IPS DF 6.9 (cell line): ENCODE results near the gene LUC7L2.
A peak's percentile ranks its signal among the peaks of the same experiment; 100 is the strongest.
"Not testable (repeated sequence)": the region's sequence is repeated elsewhere in the genome, so short reads cannot be mapped to it uniquely, and the experiment has no call there.

Experiments used
- DNase-seq: peaks from one replicate; pipeline ENCODE4 v3.0.0-alpha.2; 2013; ENCODE audit warnings: low read depth, low spot score
- H3K27ac ChIP-seq: one replicate; pipeline ENCODE4 v1.5.1; 2013; ENCODE audit warnings: low read length, control low read depth
- H3K27me3 ChIP-seq: 2 replicates; pipeline ENCODE4 v1.6.1; 2013; ENCODE audit warnings: mild to moderate bottlenecking, low read length; ENCODE audit not compliant: control insufficient read depth, insufficient read depth
- H3K36me3 ChIP-seq: 2 replicates; pipeline ENCODE4 v1.6.1; 2013; ENCODE audit warnings: low read length; ENCODE audit not compliant: control insufficient read depth, insufficient read depth
- H3K4me1 ChIP-seq: 2 replicates; pipeline ENCODE4 v1.6.1; 2013; ENCODE audit warnings: low read length; ENCODE audit not compliant: control insufficient read depth, insufficient read depth
- H3K4me3 ChIP-seq: 2 replicates; pipeline ENCODE4 v1.5.1; 2013; ENCODE audit warnings: mild to moderate bottlenecking, low read length
- H3K9me3 ChIP-seq: 2 replicates; pipeline ENCODE4 v1.6.1; 2013; ENCODE audit warnings: low read length, inconsistent platforms; ENCODE audit not compliant: control insufficient read depth, insufficient read depth
- WGBS: extraction: QIAGEN DNeasy Blood & Tissue Kit; methylation state at CpG from one replicate; pipeline ENCODE4 v1.1.7; 2013; ENCODE audit warnings: mixed read lengths, missing lambda C conversion rate; ENCODE audit not compliant: insufficient read length, insufficient coverage; 5-methylcytosine and 5-hydroxymethylcytosine counted together

The LUC7L2 gene, protein sequence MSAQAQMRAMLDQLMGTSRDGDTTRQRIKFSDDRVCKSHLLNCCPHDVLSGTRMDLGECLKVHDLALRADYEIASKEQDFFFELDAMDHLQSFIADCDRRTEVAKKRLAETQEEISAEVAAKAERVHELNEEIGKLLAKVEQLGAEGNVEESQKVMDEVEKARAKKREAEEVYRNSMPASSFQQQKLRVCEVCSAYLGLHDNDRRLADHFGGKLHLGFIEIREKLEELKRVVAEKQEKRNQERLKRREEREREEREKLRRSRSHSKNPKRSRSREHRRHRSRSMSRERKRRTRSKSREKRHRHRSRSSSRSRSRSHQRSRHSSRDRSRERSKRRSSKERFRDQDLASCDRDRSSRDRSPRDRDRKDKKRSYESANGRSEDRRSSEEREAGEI

DNA sequence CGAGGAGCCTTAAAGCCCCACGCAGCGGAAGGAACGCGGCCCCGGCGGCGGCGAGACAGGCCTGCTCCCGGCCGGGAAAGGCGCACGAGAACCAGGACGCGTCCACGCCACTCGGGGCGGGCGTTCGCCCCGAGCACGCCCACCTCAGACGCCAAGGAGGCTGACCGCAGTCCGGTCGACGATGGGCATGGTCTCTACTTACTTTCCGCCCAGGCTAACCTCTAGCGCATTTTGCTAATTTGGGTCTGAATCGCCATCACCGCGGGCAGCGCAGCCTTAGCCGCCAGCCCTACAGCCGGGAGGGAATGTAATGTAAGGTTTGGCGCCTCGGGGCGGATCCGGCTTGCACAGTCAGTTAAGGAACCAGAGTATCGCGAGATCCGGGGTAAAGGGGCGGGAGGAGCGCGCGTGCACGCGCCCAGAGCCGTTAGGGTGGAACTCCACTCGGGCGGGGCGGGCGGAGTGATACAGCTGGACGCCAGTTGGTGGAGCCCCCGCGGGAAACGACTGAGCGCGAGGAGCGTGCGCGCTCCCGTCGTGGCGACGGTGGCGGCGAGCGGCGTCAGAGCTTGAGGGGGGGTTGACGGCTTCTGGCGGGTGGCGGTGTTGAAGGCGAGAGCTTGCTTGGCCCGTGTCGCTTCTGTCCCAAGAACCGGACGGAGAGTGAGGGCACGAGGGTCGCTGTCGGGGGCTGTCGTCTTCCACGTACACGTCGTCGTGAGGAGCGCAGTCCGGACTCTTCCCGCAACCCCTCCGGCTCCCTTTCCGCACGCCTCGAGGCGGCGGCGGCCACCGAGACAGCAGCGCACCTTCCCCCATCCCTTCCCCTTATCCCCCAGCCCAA lies at the start of gene LUC7L2:
Gene LUC7L2 (plus strand): TSS at position 529 of the 844 bp plus-strand sequence. CDS start 368 bp downstream, outside the sequence.
- no peaks in the 10 kb centered on the region for H3K9me3 ChIP-seq
- no peaks in the 10 kb centered on the region for H3K27me3 ChIP-seq
- peak; percentile 92 for DNase-seq
- 0 out of 2 replicates have a peak, but pooled peaks cover 3% of the 10 kb centered on the region for H3K4me1 ChIP-seq
- peak within 1 kb of the TSS; percentile 80 for H3K4me3 ChIP-seq
- no CpG with 5 or more reads among the region's 98 CpGs for WGBS
- H3K27ac ChIP-seq: no peak within 1 kb of the TSS
- H3K36me3 ChIP-seq: no peaks in the 10 kb centered on the region

DNA sequence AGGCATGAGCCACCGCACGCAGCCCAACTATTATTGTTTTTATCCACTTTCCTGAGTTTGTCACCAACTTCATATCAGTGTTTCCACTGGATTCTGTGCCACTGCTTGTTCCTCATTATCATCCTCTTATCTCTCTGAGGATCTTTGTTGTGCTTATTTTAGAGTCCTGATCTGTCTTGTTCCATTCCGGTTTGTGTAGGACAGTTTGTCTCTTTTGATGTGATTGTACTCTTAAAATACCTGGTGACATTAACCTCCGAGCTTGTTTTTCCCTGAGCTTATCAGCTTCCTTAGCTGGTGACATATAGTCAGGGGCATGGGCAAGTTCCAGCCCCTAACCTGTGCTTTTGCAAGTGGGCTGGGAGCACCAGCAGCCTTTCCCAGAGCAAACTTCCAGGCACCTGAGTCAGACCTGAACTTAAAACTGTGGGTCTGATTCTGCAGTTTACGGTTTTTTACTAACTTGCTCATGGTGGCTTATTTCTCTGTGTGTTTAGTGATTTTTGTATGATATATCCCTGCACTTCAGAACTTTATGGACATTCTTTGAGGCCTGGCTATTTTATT lies 41.7 kb upstream of the LUC7L2 start:
- no peaks in the 10 kb centered on the region for H3K9me3 ChIP-seq
- no peak overlapping the region for H3K4me3 ChIP-seq
- 0 out of 2 replicates have a peak, but pooled peaks cover 1% of the 10 kb centered on the region for H3K4me1 ChIP-seq
- WGBS: no CpG with 5 or more reads among the region's 5 CpGs
- H3K27me3 ChIP-seq: no peaks in the 10 kb centered on the region
- no peak overlapping the region for H3K27ac ChIP-seq
- no peak for DNase-seq
- no peaks in the 10 kb centered on the region for H3K36me3 ChIP-seq

DNA sequence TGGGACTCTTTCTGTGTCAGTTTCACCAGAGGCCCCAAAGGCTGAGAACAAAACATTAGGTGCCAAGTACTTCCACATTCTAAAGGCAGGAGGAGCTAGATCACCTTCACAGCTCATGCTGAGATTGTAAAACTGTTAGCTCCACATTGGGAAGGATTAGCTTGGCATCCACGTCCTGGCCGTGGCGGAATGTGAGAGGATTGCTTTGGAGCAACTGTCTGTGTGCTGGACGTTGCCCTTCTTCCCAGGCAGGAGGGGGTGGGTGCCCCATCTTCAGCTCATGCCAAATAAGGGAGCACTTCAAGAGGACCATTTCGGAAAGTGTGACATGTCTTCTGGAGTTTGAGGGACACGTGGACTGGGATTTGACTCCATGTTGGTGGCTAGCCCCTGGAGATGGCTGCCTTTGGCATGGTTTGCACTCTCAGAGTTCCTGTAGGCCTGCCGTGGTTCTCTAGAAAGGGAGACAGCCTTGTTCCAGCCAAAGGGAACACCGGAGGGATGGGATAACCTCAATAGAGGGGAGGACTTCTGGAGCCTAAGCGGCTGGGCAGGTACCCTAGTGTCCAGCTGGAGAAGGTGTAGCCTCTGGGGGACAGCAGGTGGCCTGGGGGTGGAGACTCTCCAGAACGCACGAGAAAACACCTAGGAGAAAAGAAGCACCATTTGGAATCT lies 38.5 kb upstream of the LUC7L2 start:
- Histone ChIP-seq H3K27me3 (no peaks in the 10 kb centered on the region), H3K9me3 (no peaks in the 10 kb centered on the region), H3K4me3 (no peak overlapping the region), H3K36me3 (no peaks in the 10 kb centered on the region), H3K27ac (no peak overlapping the region), H3K4me1 (0 out of 2 replicates have a peak, but pooled peaks cover 1% of the 10 kb centered on the region)
- no peak for DNase-seq
- no CpG with 5 or more reads among the region's 11 CpGs for WGBS

DNA sequence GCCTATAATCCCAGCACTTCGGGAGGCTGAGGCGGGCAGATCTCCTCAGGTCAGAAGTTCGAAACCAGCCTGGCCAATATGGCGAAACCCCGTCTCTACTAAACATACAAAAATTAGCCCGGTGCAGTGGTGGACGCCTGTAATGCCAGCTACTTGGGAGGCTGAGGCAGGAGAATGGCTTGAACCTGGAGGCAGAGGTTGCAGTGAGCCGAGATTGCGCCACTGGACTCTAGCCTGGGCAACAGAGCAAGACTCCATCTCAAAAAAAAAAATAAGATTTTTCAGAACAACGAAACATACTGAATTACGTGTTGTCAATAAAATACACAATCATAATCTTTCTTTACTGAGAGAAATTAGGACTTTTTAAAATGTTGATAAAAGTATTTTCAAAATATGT lies 35.0 kb upstream of the LUC7L2 start:
- WGBS: no CpG with 5 or more reads among the region's 11 CpGs
- not testable (repeated sequence) for H3K27ac ChIP-seq, H3K4me1 ChIP-seq, H3K36me3 ChIP-seq, H3K9me3 ChIP-seq, H3K27me3 ChIP-seq, DNase-seq, H3K4me3 ChIP-seq

DNA sequence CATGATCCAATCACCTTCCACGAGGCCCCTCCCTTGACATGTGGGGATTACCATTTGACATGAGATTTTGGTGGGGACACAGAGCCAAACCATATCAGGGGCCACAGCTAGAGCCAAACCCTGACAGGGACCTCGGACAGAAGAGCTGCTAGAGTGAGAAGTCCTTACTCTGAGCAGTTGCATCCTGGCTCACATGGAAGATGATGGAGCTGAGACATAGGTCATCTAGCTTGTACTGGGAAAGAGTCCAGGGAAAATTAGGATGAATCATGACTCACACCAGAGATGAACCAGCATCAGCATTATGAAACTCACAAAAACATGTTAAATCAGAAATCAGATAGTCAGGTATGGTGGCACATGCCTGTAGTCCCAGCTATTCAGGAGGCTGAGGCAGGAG lies 31.3 kb upstream of the LUC7L2 start:
- DNase-seq: no peak
- no peaks in the 10 kb centered on the region for H3K9me3 ChIP-seq
- no peak overlapping the region for H3K4me3 ChIP-seq
- H3K27ac ChIP-seq: no peak overlapping the region
- no peaks in the 10 kb centered on the region for H3K27me3 ChIP-seq
- H3K4me1 ChIP-seq: no peaks in the 10 kb centered on the region
- no peaks in the 10 kb centered on the region for H3K36me3 ChIP-seq
- WGBS: no CpG with 5 or more reads among the region's 2 CpGs

DNA sequence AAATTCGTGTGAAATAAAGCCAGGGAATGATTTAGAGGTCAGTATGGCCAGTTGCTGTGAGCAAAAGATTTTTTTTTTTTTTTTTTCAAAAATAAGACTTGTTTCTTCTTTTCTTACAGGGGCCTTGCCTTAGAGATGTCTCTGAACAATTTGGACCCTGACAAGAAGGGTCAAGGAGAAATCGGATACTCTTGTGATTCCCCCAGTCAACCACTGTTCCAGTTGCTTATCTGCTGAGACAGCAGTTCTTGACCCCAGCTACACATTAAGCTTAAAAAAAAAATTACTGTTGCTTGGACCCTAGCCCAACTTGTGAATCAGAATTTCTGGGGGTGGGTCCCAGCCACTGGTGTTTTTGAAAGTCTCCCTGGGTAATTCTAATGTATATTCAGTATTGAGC lies 30.6 kb upstream of the LUC7L2 start:
- no peak for DNase-seq
- Histone ChIP-seq H3K4me3 (no peak overlapping the region), H3K4me1 (no peaks in the 10 kb centered on the region), H3K9me3 (no peaks in the 10 kb centered on the region), H3K27me3 (no peaks in the 10 kb centered on the region), H3K36me3 (no peaks in the 10 kb centered on the region), H3K27ac (no peak overlapping the region)
- WGBS: no CpG with 5 or more reads among the region's 2 CpGs

DNA sequence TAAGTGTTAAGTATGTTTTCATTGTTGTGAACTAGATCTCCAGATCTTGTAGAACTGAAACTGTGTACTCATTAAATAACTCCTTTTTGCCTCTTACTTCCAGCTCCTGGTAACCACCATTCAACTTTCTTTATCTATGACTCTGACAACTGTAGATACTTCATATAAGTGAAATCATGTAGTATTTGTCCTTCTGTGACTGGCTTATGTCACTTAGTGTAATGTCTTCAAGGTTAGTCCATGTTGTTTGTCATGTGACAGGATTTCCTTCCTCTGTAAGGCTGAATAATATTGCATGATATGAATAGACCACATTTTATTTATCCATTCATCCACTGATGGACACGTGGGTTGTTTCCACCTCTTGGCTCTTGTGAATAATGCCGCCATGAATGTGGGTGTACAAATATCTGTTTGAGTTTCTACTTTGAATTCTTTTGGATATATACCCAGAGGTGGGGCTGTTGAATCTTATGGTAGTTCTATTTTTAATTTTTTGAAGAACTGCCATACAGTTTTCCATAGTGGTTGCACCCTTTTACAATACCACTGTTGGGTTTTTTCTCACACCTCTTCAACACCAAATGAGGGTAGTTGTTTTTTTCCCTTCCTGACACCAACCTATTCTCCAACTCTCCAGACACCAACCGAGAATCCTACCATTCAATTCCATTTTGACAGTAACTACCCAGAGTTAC lies 29.2 kb upstream of the LUC7L2 start:
- Histone ChIP-seq H3K4me1 (no peaks in the 10 kb centered on the region), H3K27ac (no peak overlapping the region), H3K36me3 (no peaks in the 10 kb centered on the region), H3K4me3 (no peak overlapping the region), H3K9me3 (no peaks in the 10 kb centered on the region), H3K27me3 (no peaks in the 10 kb centered on the region)
- DNase-seq: no peak
- no CpG with 5 or more reads among the region's 3 CpGs for WGBS

DNA sequence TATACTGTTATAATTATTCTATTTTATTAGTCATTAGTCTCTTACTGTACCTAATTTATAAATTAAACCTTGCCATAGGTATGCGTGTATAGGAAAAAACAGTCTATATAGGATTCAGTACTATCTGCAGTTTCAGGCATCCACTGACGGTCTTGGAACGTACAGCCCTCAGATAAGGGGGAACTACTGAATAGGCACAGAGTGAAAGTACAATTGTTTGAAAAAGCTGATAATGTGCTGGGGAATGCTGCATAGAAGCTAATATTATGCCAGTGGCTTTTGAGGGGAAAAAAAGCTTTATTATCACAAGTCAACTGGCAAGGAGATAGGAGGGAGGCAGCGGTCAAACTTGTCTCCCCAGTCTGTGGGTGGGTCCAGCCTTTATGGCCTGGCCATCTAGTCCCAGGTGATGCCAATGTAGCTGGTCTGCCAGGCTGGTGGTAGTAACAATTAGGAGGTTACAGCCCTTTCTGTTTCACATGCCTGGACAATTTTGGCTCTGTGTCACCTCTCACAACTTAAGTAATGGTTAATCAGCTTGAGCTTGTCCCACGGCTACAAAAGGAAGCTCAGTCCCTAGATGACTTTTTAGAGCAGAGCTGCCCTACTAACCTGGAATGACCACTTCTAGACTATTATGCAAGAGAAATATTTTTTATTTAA lies 26.9 kb upstream of the LUC7L2 start:
- Histone ChIP-seq H3K9me3 (no peaks in the 10 kb centered on the region), H3K27me3 (no peaks in the 10 kb centered on the region), H3K36me3 (no peaks in the 10 kb centered on the region), H3K27ac (no peak overlapping the region), H3K4me1 (no peaks in the 10 kb centered on the region), H3K4me3 (no peak overlapping the region)
- no CpG with 5 or more reads among the region's 5 CpGs for WGBS
- DNase-seq: no peak

DNA sequence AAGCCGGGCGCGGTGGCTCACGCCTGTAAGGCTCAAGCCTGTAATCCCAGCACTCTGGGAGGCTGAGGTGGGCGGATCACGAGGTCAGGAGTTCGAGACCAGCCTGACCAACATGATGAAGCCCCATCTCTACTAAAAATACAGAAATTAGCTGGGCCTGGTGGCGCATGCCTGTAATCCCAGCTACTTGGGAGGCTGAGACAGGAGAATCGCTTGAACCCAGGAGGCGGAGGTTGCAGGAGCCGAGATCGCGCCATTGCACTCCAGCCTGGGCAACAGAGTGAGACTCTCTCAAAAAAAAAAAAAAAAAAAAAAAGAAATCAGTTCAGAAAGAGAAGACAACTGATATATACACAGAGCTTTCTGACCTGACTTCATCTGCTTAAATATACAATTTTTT lies 26.3 kb upstream of the LUC7L2 start:
- H3K4me1 ChIP-seq: not testable (repeated sequence)
- no CpG with 5 or more reads among the region's 13 CpGs for WGBS

More for the DNA sequence above, 26.3 kb upstream of the LUC7L2 start:
- H3K9me3 ChIP-seq, DNase-seq, H3K27ac ChIP-seq, H3K4me3 ChIP-seq, H3K27me3 ChIP-seq, H3K36me3 ChIP-seq: not testable (repeated sequence)
